Stimulated activated effector memory CD8-positive, alpha-beta T cell treated with anti-CD3 and anti-CD28 coated beads, Interleukin-12 subunit alpha, Interleukin-12 subunit beta, amount 100 ng/mL, for 72 hours (primary cell): ENCODE results near the gene FOXN3.

Source experiments
- ATAC-seq: fragments of 150-1000 bp; cut with Tn5 transposase; 2 replicates; pipeline ENCODE4 v1.10.0; 2021
- DNase-seq, 2 donors: peaks; one replicate each; pipeline ENCODE4 v3.0.0; 2021 to 2022; ENCODE audit warnings: low spot score in 2 of 2
- H3K27ac Mint-ChIP-seq: one replicate; pipeline ENCODE4 v1.8.0; 2022; ENCODE audit warnings: mild to moderate bottlenecking, mixed read lengths
- H3K36me3 Mint-ChIP-seq: one replicate; pipeline ENCODE4 v1.8.0; 2022; ENCODE audit warnings: mild to moderate bottlenecking, mixed read lengths
- H3K4me1 Mint-ChIP-seq: one replicate; pipeline ENCODE4 v1.8.0; 2022; ENCODE audit warnings: mixed read lengths
- H3K4me3 Mint-ChIP-seq: one replicate; pipeline ENCODE4 v1.8.0; 2022; ENCODE audit warnings: mild to moderate bottlenecking, mixed read lengths
- H3K9me3 Mint-ChIP-seq: one replicate; pipeline ENCODE4 v1.8.0; 2022; ENCODE audit warnings: mixed read lengths

Gene FOXN3

GRCh38 chr14:89352976-89353765 lies 63.9 kb downstream of the FOXN3 start:
- Mint-ChIP-seq H3K27ac (peak overlapping the region; percentile 98), H3K4me1 (peaks cover 58% of the 10 kb centered on the region), H3K4me3 (no peak overlapping the region), H3K36me3 (peaks cover 42% of the 10 kb centered on the region), H3K9me3 (no peaks in the 10 kb centered on the region)
- ATAC-seq (no peak), DNase-seq (no peak)

GRCh38 chr14:89351516-89352404 lies 65.3 kb downstream of the FOXN3 start:
- DNase-seq (peak in 1 of 2 donors; percentile 61), ATAC-seq (peak; percentile 77)
- Mint-ChIP-seq H3K9me3 (no peaks in the 10 kb centered on the region), H3K36me3 (peaks cover 46% of the 10 kb centered on the region), H3K4me1 (peaks cover 55% of the 10 kb centered on the region), H3K4me3 (peak overlapping the region; percentile 70), H3K27ac (peak overlapping the region; percentile 98)

- DNase-seq (no peak), ATAC-seq (no peak)
- no peaks in the 10 kb centered on the region for H3K9me3 Mint-ChIP-seq
- H3K36me3 Mint-ChIP-seq = peaks cover 46% of the 10 kb centered on the region
- H3K4me1 Mint-ChIP-seq = peaks cover 51% of the 10 kb centered on the region
- peak overlapping the region; percentile 70 for H3K4me3 Mint-ChIP-seq
- peak overlapping the region; percentile 98 for H3K27ac Mint-ChIP-seq
Measured at GRCh38 chr14:89351221-89351515, 65.9 kb downstream of the FOXN3 start.

GRCh38 chr14:89350152-89350551 lies 66.9 kb downstream of the FOXN3 start:
- H3K36me3 Mint-ChIP-seq = peaks cover 37% of the 10 kb centered on the region
- H3K4me3 Mint-ChIP-seq = no peak overlapping the region
- H3K4me1 Mint-ChIP-seq = peaks cover 45% of the 10 kb centered on the region
- no peak for DNase-seq
- ATAC-seq = no peak
- peak overlapping the region; percentile 40 for H3K27ac Mint-ChIP-seq
- H3K9me3 Mint-ChIP-seq = no peaks in the 10 kb centered on the region

GRCh38 chr14:89349171-89350008 lies 67.6 kb downstream of the FOXN3 start:
- Mint-ChIP-seq H3K27ac (no peak overlapping the region), H3K36me3 (peaks cover 43% of the 10 kb centered on the region), H3K9me3 (no peaks in the 10 kb centered on the region), H3K4me1 (peaks cover 45% of the 10 kb centered on the region), H3K4me3 (no peak overlapping the region)
- no peak for ATAC-seq
- DNase-seq = no peak

GRCh38 chr14:89348722-89349121 lies 68.3 kb downstream of the FOXN3 start:
- Mint-ChIP-seq H3K9me3 (no peaks in the 10 kb centered on the region), H3K4me3 (no peak overlapping the region), H3K4me1 (peaks cover 45% of the 10 kb centered on the region), H3K36me3 (peaks cover 50% of the 10 kb centered on the region), H3K27ac (no peak overlapping the region)
- DNase-seq = no peak
- ATAC-seq = no peak

GRCh38 chr14:89347885-89348284 lies 69.1 kb downstream of the FOXN3 start:
- Mint-ChIP-seq H3K9me3 (no peaks in the 10 kb centered on the region), H3K27ac (no peak overlapping the region), H3K36me3 (peaks cover 57% of the 10 kb centered on the region), H3K4me3 (no peak overlapping the region), H3K4me1 (peaks cover 42% of the 10 kb centered on the region)
- ATAC-seq (no peak), DNase-seq (no peak)

GRCh38 chr14:89344920-89345254 lies 72.1 kb downstream of the FOXN3 start:
- ATAC-seq = no peak
- H3K36me3 Mint-ChIP-seq = peaks cover 43% of the 10 kb centered on the region
- no peak overlapping the region for H3K4me3 Mint-ChIP-seq
- DNase-seq = no peak
- peaks cover 37% of the 10 kb centered on the region for H3K4me1 Mint-ChIP-seq
- H3K9me3 Mint-ChIP-seq = no peaks in the 10 kb centered on the region
- H3K27ac Mint-ChIP-seq = no peak overlapping the region

- ATAC-seq = no peak
- H3K9me3 Mint-ChIP-seq = no peaks in the 10 kb centered on the region
- H3K27ac Mint-ChIP-seq = no peak overlapping the region
- H3K4me3 Mint-ChIP-seq = no peak overlapping the region
- H3K36me3 Mint-ChIP-seq = peaks cover 32% of the 10 kb centered on the region
- peaks cover 38% of the 10 kb centered on the region for H3K4me1 Mint-ChIP-seq
- no peak for DNase-seq
Measured at GRCh38 chr14:89343356-89343755, 73.7 kb downstream of the FOXN3 start.

- ATAC-seq (peak; percentile 77), DNase-seq (no peak)
- no peaks in the 10 kb centered on the region for H3K9me3 Mint-ChIP-seq
- no peak overlapping the region for H3K27ac Mint-ChIP-seq
- peaks cover 27% of the 10 kb centered on the region for H3K36me3 Mint-ChIP-seq
- H3K4me1 Mint-ChIP-seq = peaks cover 42% of the 10 kb centered on the region
- H3K4me3 Mint-ChIP-seq = no peak overlapping the region
Measured at GRCh38 chr14:89342049-89342448, 75.0 kb downstream of the FOXN3 start.

- Mint-ChIP-seq H3K36me3 (peaks cover 27% of the 10 kb centered on the region), H3K4me3 (no peak overlapping the region), H3K9me3 (no peaks in the 10 kb centered on the region), H3K4me1 (peaks cover 54% of the 10 kb centered on the region), H3K27ac (peak overlapping the region; percentile 68)
- DNase-seq (no peak), ATAC-seq (no peak)
Measured at GRCh38 chr14:89340200-89341181, 76.5 kb downstream of the FOXN3 start.

- no peak for DNase-seq
- H3K36me3 Mint-ChIP-seq = peaks cover 22% of the 10 kb centered on the region
- H3K4me1 Mint-ChIP-seq = peaks cover 54% of the 10 kb centered on the region
- peak overlapping the region; percentile 68 for H3K27ac Mint-ChIP-seq
- no peaks in the 10 kb centered on the region for H3K9me3 Mint-ChIP-seq
- no peak overlapping the region for H3K4me3 Mint-ChIP-seq
- no peak for ATAC-seq
Measured at GRCh38 chr14:89339579-89339978, 77.5 kb downstream of the FOXN3 start.

GRCh38 chr14:89339158-89339557 lies 77.9 kb downstream of the FOXN3 start:
- Mint-ChIP-seq H3K9me3 (no peaks in the 10 kb centered on the region), H3K36me3 (peaks cover 19% of the 10 kb centered on the region), H3K4me3 (no peak overlapping the region), H3K27ac (peak overlapping the region; percentile 61), H3K4me1 (peaks cover 55% of the 10 kb centered on the region)
- no peak for DNase-seq
- ATAC-seq = no peak

GRCh38 chr14:89336338-89336737 lies 80.7 kb downstream of the FOXN3 start:
- Mint-ChIP-seq H3K4me1 (peaks cover 53% of the 10 kb centered on the region), H3K9me3 (no peaks in the 10 kb centered on the region), H3K4me3 (no peak overlapping the region), H3K27ac (no peak overlapping the region), H3K36me3 (peaks cover 13% of the 10 kb centered on the region)
- DNase-seq = no peak
- peak; percentile 31 for ATAC-seq
